Measurements from ENCODE around the gene ARVCF. TPM values are rescaled to one million over a fixed set of nuclear protein-coding genes. Genes with fewer than 3 reads are reported as not detected.

The ARVCF gene
- total and polyA plus RNA-seq, 2 of the 8 experiments (the other 6 are each of a cell fraction or from before 2014, with no cell fraction given) = 31.0 to 43.2 TPM

DNA sequence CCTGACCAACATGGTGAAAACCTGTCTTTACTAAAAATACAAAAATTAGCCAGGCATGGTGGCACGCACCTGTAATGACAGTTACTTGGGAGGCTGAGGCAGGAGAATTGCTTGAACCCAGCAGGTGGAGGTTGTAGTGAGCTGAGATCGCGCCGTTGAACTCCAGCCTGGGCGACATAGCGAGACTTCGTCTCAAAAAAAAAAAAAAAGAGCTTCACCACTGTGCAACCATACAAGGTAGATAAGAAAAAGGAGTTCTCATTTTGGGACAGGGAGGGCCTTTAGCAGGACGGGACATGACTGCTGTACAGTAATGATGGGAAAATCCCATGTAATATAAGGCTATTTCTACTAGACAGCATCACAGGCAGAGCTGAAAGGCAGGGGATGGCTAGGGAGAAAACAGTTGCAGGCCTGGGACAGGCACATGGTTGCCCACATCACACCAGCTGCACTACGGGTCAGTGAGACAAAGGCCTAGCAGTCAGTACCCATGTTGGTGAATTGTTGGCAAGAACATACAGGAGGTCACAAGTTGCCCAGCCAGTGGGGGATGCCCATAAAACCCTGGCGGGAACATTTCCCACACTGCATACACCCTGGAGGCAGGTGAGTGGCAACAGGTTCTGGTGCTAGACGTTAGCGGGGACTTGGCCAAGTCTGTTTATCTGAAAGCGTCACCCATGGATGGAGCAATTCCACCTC, 9.7 kb upstream of the ARVCF start (continued):
- TF ChIP-seq BCL11A (IDR thresholded peaks at IDR 0.05; ENCODE audit: low read depth in 2 of 2, low read length in 2 of 2) (no peak), CBX8 (IDR thresholded peaks at IDR 0.05; ENCODE audit: borderline replicate concordance, low read depth, low read length) (no peak), HDAC2 (IDR thresholded peaks at IDR 0.05; ENCODE audit: borderline replicate concordance in 1 of 2, low read depth in 2 of 2, low read length in 2 of 2) (no peak), SIRT6 (IDR thresholded peaks at IDR 0.05; ENCODE audit: low read length) (no peak), SIN3A (conservative IDR thresholded peaks at IDR 0.05 in 1 of 2, IDR thresholded peaks at IDR 0.05 in 1 of 2; ENCODE audit: low read depth in 1 of 2, low read length in 2 of 2) (no peak), MAFK (IDR thresholded peaks at IDR 0.05; ENCODE audit: low read depth, low read length) (no peak), EZH2 (IDR thresholded peaks at IDR 0.05; ENCODE audit: low read depth, low read length, severe bottlenecking) (no peak), E2F6 (IDR thresholded peaks at IDR 0.05) (no peak), SUZ12 (IDR thresholded peaks at IDR 0.05; ENCODE audit: low read length) (no peak)
